ENCODE data around the gene ZNF335. TPM values are rescaled to one million over a fixed set of nuclear protein-coding genes. Genes with fewer than 3 reads are reported as not detected.

The ZNF335 gene
- total and polyA plus RNA-seq, 2 of the 13 experiments (the other 11 are each of a cell fraction or from before 2014, with no cell fraction given): 9.7 to 13.7 TPM

DNA sequence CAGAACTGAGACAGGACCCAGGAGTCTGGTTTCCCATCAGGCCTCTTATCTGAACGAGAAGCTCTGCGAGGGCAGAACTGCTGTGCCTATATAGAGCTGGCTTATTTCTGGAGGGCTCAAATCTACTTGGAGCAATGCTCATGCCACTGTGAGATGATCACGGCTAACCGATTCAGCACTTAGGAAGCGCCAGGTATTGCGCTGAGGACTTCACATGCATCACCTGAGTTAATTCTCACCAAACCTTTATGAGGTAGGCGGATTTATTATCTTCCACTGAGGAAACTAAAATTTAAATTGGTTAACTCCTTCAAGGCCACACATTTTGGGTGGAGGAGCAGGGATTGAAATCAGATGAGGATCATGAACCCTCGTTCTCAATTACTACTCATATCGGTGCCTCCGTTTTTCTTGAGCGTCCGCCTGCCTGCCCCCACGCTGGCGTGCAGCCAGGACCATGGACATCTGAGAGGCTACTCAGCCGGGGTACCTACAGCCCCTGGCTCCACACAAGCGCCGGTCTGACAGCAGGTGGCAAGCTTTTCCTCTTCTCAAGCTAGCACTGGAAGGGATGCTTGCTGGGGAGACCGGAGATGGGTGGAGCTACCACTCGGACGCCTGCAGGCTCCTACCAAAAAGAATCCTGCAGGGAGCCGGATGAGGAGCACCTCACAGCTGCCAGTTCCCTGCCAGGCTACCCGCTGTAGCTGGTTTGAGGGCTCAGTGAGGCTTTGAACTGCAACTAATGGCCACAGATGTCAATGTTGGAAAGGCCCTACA is 38.5 kb downstream of the ZNF335 start (continued):
- no peak for TF ChIP-seq ZNF563 (CRISPR knock-in tag; IDR thresholded peaks at IDR 0.05)
- TF ChIP-seq ISL2 (CRISPR knock-in tag; IDR thresholded peaks at IDR 0.05): 0 out of 2 replicates have a peak, but pooled peaks have one; percentile 26
- 0 out of 2 replicates have a peak, but pooled peaks have one; percentile 37 for TF ChIP-seq ZNF441 (CRISPR knock-in tag; IDR thresholded peaks at IDR 0.05; ENCODE audit: borderline replicate concordance)
- no peak; the same call in 1 of the 2 replicates for TF ChIP-seq ZNF629 (CRISPR knock-in tag; conservative IDR thresholded peaks at IDR 0.05)
- TF ChIP-seq, protein P1, sequence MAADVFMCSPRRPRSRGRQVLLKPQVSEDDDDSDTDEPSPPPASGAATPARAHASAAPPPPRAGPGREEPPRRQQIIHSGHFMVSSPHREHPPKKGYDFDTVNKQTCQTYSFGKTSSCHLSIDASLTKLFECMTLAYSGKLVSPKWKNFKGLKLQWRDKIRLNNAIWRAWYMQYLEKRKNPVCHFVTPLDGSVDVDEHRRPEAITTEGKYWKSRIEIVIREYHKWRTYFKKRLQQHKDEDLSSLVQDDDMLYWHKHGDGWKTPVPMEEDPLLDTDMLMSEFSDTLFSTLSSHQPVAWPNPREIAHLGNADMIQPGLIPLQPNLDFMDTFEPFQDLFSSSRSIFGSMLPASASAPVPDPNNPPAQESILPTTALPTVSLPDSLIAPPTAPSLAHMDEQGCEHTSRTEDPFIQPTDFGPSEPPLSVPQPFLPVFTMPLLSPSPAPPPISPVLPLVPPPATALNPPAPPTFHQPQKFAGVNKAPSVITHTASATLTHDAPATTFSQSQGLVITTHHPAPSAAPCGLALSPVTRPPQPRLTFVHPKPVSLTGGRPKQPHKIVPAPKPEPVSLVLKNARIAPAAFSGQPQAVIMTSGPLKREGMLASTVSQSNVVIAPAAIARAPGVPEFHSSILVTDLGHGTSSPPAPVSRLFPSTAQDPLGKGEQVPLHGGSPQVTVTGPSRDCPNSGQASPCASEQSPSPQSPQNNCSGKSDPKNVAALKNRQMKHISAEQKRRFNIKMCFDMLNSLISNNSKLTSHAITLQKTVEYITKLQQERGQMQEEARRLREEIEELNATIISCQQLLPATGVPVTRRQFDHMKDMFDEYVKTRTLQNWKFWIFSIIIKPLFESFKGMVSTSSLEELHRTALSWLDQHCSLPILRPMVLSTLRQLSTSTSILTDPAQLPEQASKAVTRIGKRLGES (CRISPR knock-in tag; IDR thresholded peaks at IDR 0.05; ENCODE audit: borderline replicate concordance): no peak
- no peak; the same call in 1 of the 2 replicates for TF ChIP-seq HMG20B (CRISPR knock-in tag; conservative IDR thresholded peaks at IDR 0.05)
- TF ChIP-seq ZNF883 (CRISPR knock-in tag; IDR thresholded peaks at IDR 0.05; ENCODE audit: not compliant biosample characterization): no peak
- TF ChIP-seq ZNF124 (CRISPR knock-in tag; IDR thresholded peaks at IDR 0.05): peak; percentile 46; the same call in 1 of the 2 replicates
- no peak; the same call in 1 of the 2 replicates for TF ChIP-seq ZNF230 (CRISPR knock-in tag; IDR thresholded peaks at IDR 0.05)
- 0 out of 2 replicates have a peak, but pooled peaks have one; percentile 1 for TF ChIP-seq NFE2 (CRISPR knock-in tag; IDR thresholded peaks at IDR 0.05)
- TF ChIP-seq DR1 (CRISPR knock-in tag; IDR thresholded peaks at IDR 0.05): peak; percentile 37; the same call in 1 of the 2 replicates
- no peak; the same call in 1 of the 2 replicates for TF ChIP-seq NKX3-1 (CRISPR knock-in tag; IDR thresholded peaks at IDR 0.05)
- no peak for TF ChIP-seq ZNF329 (CRISPR knock-in tag; IDR thresholded peaks at IDR 0.05; ENCODE audit: low read depth)
- TF ChIP-seq, protein P2, sequence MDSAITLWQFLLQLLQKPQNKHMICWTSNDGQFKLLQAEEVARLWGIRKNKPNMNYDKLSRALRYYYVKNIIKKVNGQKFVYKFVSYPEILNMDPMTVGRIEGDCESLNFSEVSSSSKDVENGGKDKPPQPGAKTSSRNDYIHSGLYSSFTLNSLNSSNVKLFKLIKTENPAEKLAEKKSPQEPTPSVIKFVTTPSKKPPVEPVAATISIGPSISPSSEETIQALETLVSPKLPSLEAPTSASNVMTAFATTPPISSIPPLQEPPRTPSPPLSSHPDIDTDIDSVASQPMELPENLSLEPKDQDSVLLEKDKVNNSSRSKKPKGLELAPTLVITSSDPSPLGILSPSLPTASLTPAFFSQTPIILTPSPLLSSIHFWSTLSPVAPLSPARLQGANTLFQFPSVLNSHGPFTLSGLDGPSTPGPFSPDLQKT (CRISPR knock-in tag; IDR thresholded peaks at IDR 0.05; ENCODE audit: borderline replicate concordance): no peak
- peak; percentile 68 to 83; a peak in 2 of 4 replicates for TF ChIP-seq HMGXB4 (CRISPR knock-in tag; IDR thresholded peaks at IDR 0.05; ENCODE audit: borderline replicate concordance in 1 of 2, low read depth in 1 of 2)
- no peak for TF ChIP-seq ZNF598 (CRISPR knock-in tag; IDR thresholded peaks at IDR 0.05; ENCODE audit: borderline replicate concordance)
- TF ChIP-seq SP5 (CRISPR knock-in tag; IDR thresholded peaks at IDR 0.05; ENCODE audit: borderline replicate concordance, low read depth): peak; percentile 31; the same call in 1 of the 2 replicates
- TF ChIP-seq ZSCAN30 (CRISPR knock-in tag; IDR thresholded peaks at IDR 0.05): no peak; the same call in none of the 2 replicates
- no peak for TF ChIP-seq SKI (IDR thresholded peaks at IDR 0.05; ENCODE audit: partially characterized antibody)
- no peak for TF ChIP-seq U2AF2 (IDR thresholded peaks at IDR 0.05; ENCODE audit: low read depth, low read length)
- TF ChIP-seq KMT2B (CRISPR knock-in tag; IDR thresholded peaks at IDR 0.05): 0 out of 2 replicates have a peak, but pooled peaks have one; percentile 28
- no peak for TF ChIP-seq ZNF678 (CRISPR knock-in tag; IDR thresholded peaks at IDR 0.05)
- 0 out of 2 replicates have a peak, but pooled peaks have one; percentile 56 for TF ChIP-seq ZNF589 (CRISPR knock-in tag; conservative IDR thresholded peaks at IDR 0.05)
- peak; percentile 59; the same call in 1 of the 2 replicates for TF ChIP-seq FOSL2 (CRISPR knock-in tag; IDR thresholded peaks at IDR 0.05)

Data from HepG2 (cell line).